Measurements from ENCODE around the gene SHLD2. TPM values are rescaled to one million over a fixed set of nuclear protein-coding genes. Genes with fewer than 3 reads are reported as not detected.
"Not testable (repeated sequence)": the region's sequence is repeated elsewhere in the genome, so short reads cannot be mapped to it uniquely, and the experiment has no call there.

Gene SHLD2
- total RNA-seq, 1 donor from 2014 or later: 38.9 TPM

DNA sequence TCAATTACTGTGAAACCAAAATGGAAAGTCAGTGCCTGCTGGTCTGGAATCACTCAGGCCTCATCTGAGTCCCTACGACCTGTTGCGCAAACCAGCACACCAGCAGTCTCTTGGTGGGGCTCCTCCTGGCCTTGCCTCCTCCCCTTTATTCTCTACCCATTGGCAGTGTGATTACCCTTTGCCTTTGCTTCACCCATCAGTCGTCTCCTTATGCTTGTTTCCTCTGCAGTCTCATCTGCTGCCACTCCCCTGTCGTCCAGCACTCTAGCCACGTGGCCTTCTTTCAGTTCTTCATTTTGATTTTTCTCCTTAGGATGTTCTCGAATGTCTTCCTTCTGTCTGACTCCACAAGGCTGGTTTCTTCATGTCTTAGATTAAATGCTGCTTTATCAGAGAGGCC is 89.4 kb downstream of the SHLD2 start:
- H3K4me1 Mint-ChIP-seq; intact Hi-C loops (cut with micrococcal nuclease); H3K27me3 Mint-ChIP-seq; DNase-seq; H3K4me3 Mint-ChIP-seq: not testable (repeated sequence)
- H3K27ac Mint-ChIP-seq: peak overlapping the region; percentile 9
- peaks cover 19% of the 10 kb centered on the region for H3K9me3 Mint-ChIP-seq
- peaks cover 45% of the 10 kb centered on the region for H3K36me3 Mint-ChIP-seq (ENCODE audit: low read depth)

DNA sequence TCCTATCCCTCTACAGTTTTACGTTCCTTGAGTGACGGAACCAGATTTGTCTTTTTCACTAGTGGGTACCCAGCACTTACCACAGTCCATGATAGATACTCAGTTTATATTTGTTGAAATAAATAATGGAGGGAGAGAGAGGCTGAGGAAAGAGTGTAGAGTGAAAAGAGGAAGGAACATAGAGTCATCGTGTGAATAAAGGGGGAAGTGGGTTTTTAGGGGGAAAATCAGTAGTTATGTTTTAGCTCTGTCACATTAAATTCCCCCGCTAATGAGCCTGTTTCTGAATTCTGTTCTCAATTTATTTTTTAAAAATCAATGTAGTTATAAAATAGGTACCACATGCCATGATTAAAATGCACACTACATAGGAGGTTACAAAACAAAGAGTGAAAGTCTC is 91.0 kb downstream of the SHLD2 start:
- H3K4me1 Mint-ChIP-seq; intact Hi-C loops (cut with micrococcal nuclease); H3K27me3 Mint-ChIP-seq; H3K27ac Mint-ChIP-seq; DNase-seq; H3K4me3 Mint-ChIP-seq: not testable (repeated sequence)
- peaks cover 50% of the 10 kb centered on the region for H3K36me3 Mint-ChIP-seq (ENCODE audit: low read depth)
- H3K9me3 Mint-ChIP-seq: peaks cover 19% of the 10 kb centered on the region

DNA sequence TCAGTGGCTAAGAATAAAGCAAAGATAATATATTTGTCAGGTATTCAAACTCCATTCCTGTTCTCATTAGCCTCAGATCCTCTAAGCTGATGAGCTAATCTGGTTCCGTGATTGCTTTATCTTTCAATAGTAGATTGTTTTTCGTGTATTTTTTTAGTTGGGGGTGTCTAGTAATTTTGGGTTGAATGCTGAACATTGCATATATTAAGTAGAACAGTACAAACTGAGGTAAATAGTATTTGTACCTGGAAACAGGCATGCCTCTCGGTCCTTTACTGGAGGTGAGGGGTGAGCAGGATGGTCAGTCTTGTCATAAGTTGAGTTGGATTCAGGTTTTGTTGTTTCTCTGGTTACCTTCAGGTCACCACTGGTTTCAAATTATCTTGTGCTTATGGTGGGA is 92.6 kb downstream of the SHLD2 start:
- intact Hi-C loops (cut with micrococcal nuclease); H3K4me1 Mint-ChIP-seq; DNase-seq; H3K27me3 Mint-ChIP-seq; H3K4me3 Mint-ChIP-seq; H3K27ac Mint-ChIP-seq: not testable (repeated sequence)
- peaks cover 19% of the 10 kb centered on the region for H3K9me3 Mint-ChIP-seq
- peaks cover 51% of the 10 kb centered on the region for H3K36me3 Mint-ChIP-seq (ENCODE audit: low read depth)

DNA sequence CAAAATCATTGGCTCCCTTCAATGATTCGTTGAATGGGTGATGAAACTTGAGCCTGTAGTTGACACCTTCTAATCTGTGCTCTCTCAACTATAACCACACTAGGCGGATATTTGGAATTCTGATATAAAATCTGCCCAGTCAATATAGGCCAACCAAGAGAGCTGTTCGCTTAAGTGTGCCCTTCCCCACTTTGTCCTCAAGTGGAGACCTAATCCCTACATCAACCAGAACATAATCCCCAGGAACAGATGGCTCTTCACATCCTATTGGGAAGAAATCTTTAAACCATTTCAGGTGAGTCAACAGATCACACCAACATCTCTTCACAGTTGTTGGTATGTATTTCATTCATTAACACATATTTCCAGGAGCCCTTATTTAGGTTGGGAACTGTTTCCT is 96.8 kb downstream of the SHLD2 start:
- H3K4me1 Mint-ChIP-seq; H3K27ac Mint-ChIP-seq; H3K4me3 Mint-ChIP-seq; intact Hi-C loops (cut with micrococcal nuclease); DNase-seq; H3K27me3 Mint-ChIP-seq; H3K9me3 Mint-ChIP-seq: not testable (repeated sequence)
- H3K36me3 Mint-ChIP-seq (ENCODE audit: low read depth): peaks cover 28% of the 10 kb centered on the region

DNA sequence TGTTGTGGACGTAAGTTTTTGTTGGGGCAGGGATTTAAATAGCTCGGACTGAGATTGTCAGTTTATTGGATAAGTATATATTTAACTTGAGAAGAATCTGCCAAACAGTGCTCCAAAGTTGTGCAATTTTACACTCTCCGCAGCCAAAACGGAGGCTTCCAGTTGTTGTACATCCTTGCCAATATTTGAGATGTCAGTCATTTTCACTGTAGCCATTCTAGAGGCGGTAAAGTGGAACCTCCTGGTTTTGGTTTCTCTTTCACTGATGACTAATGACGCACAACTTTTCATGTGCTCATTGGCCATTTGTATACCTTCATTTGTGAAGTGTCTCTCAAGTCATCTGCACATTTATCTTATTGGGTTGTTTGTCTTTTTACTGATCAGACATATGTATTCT is 105.9 kb downstream of the SHLD2 start:
- H3K4me3 Mint-ChIP-seq: not testable (repeated sequence)

DNA sequence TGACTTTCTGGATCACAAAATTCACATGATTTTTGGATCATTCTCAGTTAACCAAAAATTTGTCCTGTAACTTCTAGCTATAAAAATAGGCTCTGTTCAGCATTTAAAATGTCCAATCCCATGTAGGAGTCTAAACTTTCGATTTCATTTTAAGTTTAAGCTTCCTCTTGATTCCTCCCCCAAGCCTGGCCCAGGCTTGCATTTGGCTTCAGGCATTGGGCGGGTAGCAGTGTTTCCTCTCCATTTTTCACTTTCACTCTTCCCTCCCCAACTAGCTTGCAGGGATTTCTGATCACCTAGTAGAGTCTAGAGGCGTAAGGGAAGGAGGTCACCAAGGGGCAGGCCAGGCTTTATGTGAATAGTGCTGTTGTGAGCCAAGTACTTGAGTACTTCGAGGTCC is 109.8 kb downstream of the SHLD2 start:
- DNase-seq: peak; percentile 71
- H3K27ac Mint-ChIP-seq; intact Hi-C loops (cut with micrococcal nuclease); H3K9me3 Mint-ChIP-seq; H3K36me3 Mint-ChIP-seq (ENCODE audit: low read depth); H3K4me3 Mint-ChIP-seq; H3K27me3 Mint-ChIP-seq: not testable (repeated sequence)
- H3K4me1 Mint-ChIP-seq: peaks cover 12% of the 10 kb centered on the region

More for the DNA sequence above, 105.9 kb downstream of the SHLD2 start:
- DNase-seq: peak; percentile 76
- intact Hi-C loops (cut with micrococcal nuclease); H3K27me3 Mint-ChIP-seq; H3K9me3 Mint-ChIP-seq; H3K36me3 Mint-ChIP-seq (ENCODE audit: low read depth); H3K27ac Mint-ChIP-seq: not testable (repeated sequence)
- peaks cover 12% of the 10 kb centered on the region for H3K4me1 Mint-ChIP-seq

DNA sequence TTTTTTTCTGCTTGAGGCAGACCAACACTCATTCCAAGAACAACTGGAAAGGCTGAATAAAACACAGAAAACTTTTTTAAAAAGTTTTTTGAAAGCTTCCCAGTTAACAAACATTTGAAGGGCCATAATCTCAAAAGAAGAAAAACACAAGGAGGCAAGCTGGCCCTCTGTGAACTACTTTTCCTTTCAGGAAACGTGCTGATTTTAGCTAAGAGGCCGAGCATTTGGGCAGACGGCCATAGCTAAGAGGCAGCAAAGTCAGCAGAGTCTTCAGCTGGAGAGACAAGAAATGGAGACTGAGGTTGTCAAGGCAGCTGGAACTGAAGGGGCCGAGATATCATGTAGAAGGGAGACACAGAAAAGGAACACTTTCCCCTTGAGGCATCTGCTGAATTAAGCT is 111.9 kb downstream of the SHLD2 start:
- DNase-seq; intact Hi-C loops (cut with micrococcal nuclease); H3K36me3 Mint-ChIP-seq (ENCODE audit: low read depth); H3K27ac Mint-ChIP-seq; H3K4me3 Mint-ChIP-seq; H3K27me3 Mint-ChIP-seq; H3K9me3 Mint-ChIP-seq: not testable (repeated sequence)
- peaks cover 13% of the 10 kb centered on the region for H3K4me1 Mint-ChIP-seq

DNA sequence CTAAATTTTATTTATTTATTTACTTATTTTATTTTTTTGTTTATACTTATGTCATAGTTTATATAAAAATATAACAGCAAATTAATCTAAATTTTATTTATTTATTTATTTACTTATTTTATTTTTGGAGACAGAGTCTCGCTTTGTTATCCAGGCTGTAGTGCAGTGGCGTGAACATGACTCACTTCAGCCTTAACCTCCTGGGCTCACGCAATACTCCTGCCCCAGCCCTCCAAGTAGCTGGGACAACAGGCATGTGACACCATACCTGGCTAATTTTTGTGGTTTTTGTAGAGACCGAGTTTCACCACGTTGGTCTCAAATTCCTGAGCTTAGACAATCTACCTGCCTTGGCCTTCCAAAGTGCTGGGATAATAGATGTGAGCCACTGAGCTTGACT is 115.3 kb downstream of the SHLD2 start:
- peaks cover 12% of the 10 kb centered on the region for H3K4me1 Mint-ChIP-seq
- H3K36me3 Mint-ChIP-seq (ENCODE audit: low read depth); H3K4me3 Mint-ChIP-seq; H3K27me3 Mint-ChIP-seq; H3K9me3 Mint-ChIP-seq; H3K27ac Mint-ChIP-seq; DNase-seq; intact Hi-C loops (cut with micrococcal nuclease): not testable (repeated sequence)

DNA sequence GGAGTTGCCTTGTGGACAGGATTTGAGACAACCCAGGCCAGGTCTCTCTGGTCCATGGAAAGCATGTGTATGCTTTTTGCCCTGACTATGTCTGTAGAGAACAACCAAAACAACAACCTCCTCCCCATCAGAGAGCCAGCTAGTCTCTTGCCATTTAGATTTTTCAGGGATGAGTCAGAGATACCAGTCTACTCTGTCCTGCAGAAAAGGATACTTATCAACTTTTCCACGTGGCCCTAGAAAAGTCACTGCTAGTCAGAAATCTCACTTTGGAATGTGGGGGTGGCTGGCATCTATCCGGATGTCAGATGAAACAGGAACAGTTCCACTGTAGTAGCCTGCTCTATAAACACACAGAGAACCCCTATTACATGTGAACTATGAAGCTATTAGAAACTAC is 116.8 kb downstream of the SHLD2 start:
- DNase-seq; H3K9me3 Mint-ChIP-seq; H3K36me3 Mint-ChIP-seq (ENCODE audit: low read depth); H3K27ac Mint-ChIP-seq; H3K27me3 Mint-ChIP-seq; H3K4me3 Mint-ChIP-seq; intact Hi-C loops (cut with micrococcal nuclease): not testable (repeated sequence)
- peaks cover 12% of the 10 kb centered on the region for H3K4me1 Mint-ChIP-seq

DNA sequence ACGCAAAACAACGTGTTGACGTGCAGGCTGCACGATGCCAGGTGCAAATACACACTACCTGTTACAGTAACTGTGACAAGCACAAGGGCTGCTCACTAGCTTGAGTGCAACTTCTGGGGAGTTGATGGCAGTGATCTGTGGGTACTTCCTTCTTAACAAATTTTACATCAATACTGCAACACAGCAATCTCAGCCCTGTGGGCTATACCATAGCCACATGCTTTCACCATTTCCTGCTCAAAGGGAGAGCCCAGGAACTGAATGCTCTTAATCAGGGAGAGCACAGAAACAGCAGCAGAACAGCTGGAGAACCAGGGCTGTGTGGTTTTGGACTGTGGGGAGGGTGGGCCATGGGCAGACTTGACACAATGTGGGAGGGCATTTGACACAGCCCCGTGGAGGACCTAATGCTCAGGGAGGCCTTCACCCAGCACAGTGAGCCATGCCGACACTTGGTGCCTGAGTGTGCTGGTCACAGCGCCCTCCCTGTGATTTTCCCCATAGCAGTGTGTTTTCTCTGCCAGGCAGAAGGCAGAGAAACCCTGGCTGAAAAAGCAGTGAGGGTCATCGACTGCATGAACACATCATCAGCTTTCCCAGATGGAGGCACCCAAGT is 118.3 kb downstream of the SHLD2 start:
- DNase-seq; H3K27me3 Mint-ChIP-seq; H3K36me3 Mint-ChIP-seq (ENCODE audit: low read depth); H3K27ac Mint-ChIP-seq; H3K9me3 Mint-ChIP-seq; H3K4me3 Mint-ChIP-seq; intact Hi-C loops (cut with micrococcal nuclease): not testable (repeated sequence)
- H3K4me1 Mint-ChIP-seq: peaks cover 15% of the 10 kb centered on the region

DNA sequence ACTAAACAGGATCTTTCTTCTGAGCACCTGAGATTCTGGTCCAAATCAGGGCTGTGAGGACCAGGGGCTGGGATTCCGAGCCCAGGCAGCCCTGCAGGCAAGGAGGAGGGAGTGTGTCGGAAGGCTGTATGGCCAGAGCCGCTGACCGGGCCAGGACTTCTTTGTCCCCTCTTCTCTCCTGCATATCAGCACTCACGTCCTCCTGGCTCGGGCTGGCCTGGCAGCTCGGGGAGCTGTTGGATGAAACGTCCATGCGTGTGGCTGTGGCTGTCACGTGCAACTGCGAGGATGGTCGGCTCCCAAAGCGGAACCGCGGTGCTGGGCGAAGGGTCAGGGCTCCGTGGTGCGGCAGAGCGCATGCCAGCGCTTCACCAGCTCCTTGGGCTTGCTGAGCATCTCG is 118.8 kb downstream of the SHLD2 start:
- H3K27ac Mint-ChIP-seq; H3K27me3 Mint-ChIP-seq; H3K9me3 Mint-ChIP-seq; H3K4me3 Mint-ChIP-seq; H3K36me3 Mint-ChIP-seq (ENCODE audit: low read depth); DNase-seq; intact Hi-C loops (cut with micrococcal nuclease): not testable (repeated sequence)
- peaks cover 19% of the 10 kb centered on the region for H3K4me1 Mint-ChIP-seq

DNA sequence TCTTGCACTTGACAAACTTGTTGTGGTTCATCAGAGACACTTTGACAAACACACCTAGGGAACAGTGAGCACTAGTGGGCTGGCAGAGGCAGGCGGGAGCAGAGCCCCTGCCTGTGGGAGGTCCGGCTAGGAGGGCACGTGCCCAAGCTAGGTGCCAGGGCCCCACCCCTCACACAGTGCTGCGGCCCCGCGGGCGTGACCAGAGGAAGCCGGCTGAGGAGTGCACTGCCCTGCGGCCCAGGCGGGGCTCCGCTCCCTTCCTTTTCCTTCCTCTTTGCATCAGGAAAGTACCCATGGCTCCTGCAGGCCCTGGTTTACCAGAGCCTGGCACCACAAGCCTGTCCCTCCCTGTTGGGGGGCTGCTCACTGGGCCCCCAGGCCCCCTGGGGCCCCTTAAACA is 121.1 kb downstream of the SHLD2 start:
- intact Hi-C loops (cut with micrococcal nuclease); H3K4me3 Mint-ChIP-seq; H3K27ac Mint-ChIP-seq; H3K9me3 Mint-ChIP-seq; H3K36me3 Mint-ChIP-seq (ENCODE audit: low read depth); H3K27me3 Mint-ChIP-seq: not testable (repeated sequence)
- peak; percentile 54 for DNase-seq
- H3K4me1 Mint-ChIP-seq: peaks cover 20% of the 10 kb centered on the region

DNA sequence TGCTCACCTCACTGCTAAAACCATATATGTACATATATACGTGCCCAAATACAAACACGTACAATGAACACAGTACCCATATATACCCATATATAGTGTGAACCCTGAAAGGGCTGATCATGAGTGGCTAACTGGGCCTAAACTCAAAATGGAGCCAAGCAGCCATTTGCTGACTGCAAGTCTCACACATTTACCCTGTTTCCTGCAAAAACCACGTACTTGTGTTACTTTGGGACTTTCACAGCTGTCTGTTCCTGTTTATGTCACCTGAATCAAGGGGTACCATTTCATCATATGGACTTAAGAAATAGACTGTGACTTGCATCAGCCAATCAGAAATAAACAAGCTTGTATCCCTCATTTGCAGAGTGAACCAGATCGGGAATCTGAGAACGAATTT is 124.4 kb downstream of the SHLD2 start:
- peaks cover 10% of the 10 kb centered on the region for H3K4me1 Mint-ChIP-seq
- H3K27ac Mint-ChIP-seq; H3K27me3 Mint-ChIP-seq; H3K36me3 Mint-ChIP-seq (ENCODE audit: low read depth); intact Hi-C loops (cut with micrococcal nuclease); DNase-seq; H3K4me3 Mint-ChIP-seq; H3K9me3 Mint-ChIP-seq: not testable (repeated sequence)

DNA sequence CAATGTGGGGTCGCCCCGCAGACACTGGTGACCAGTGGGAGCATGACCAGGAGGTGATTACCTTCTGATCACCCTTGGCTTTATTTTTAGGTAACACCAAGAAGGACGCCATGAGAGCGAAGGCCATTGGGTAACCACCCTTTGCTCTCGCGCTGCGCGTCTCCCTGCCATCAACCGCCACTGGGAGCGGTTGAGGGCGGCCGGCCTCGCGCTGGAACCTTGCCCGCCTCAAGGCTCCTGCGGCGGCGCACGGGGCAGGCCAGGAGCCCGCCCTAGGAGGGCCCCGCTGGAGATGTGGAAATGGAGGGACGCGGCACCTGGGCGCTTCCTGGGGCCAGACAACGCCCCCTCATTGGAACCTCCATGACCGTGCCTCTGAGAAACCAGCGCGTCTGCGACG is 127.8 kb downstream of the SHLD2 start:
- H3K4me1 Mint-ChIP-seq; H3K9me3 Mint-ChIP-seq; intact Hi-C loops (cut with micrococcal nuclease); H3K4me3 Mint-ChIP-seq; H3K27ac Mint-ChIP-seq; H3K36me3 Mint-ChIP-seq (ENCODE audit: low read depth); H3K27me3 Mint-ChIP-seq: not testable (repeated sequence)
- DNase-seq: peak; percentile 16

DNA sequence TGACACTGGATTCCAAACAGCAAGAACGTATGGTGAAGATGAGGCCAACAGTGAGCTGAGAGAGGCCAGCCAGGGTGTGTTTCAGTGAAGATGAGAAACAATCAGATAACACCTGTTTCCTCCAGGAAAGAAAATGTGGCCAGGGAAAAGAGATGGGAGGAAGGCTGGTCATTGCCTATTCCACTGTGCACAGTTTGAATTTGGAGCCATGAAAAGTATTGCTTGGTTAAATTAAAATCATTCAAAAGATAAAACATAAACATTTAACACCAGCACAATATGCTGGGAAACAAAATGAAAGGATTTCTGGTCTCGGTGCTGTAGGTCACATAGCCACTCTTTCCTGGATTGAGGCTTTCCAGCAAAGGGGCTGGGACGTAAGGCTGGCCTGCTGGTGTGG is 130.1 kb downstream of the SHLD2 start, which contains the start of gene NUTM2A:
NUTM2A (plus strand) TSS at position 301 of the 400 bp plus-strand sequence. CDS start 383 bp downstream, outside the sequence.
- DNase-seq; H3K9me3 Mint-ChIP-seq; H3K27me3 Mint-ChIP-seq; H3K36me3 Mint-ChIP-seq (ENCODE audit: low read depth); intact Hi-C loops (cut with micrococcal nuclease); H3K27ac Mint-ChIP-seq; H3K4me3 Mint-ChIP-seq; H3K4me1 Mint-ChIP-seq: not testable (repeated sequence)

Data from activated CD4-positive, alpha-beta T cell treated with anti-CD3 and anti-CD28 coated beads, Interleukin-2, amount 10 ng/mL, durations not matched to agents 24 days and 14 days (primary cell).